8988T (cell line): ENCODE measurements around the gene CCDC8.
"Not testable (repeated sequence)": the region's sequence is repeated elsewhere in the genome, so short reads cannot be mapped to it uniquely, and the experiment has no call there.

Source experiments
- DNase-seq: peaks from one replicate; pipeline ENCODE4 v3.0.0; 2011

Gene CCDC8

DNA sequence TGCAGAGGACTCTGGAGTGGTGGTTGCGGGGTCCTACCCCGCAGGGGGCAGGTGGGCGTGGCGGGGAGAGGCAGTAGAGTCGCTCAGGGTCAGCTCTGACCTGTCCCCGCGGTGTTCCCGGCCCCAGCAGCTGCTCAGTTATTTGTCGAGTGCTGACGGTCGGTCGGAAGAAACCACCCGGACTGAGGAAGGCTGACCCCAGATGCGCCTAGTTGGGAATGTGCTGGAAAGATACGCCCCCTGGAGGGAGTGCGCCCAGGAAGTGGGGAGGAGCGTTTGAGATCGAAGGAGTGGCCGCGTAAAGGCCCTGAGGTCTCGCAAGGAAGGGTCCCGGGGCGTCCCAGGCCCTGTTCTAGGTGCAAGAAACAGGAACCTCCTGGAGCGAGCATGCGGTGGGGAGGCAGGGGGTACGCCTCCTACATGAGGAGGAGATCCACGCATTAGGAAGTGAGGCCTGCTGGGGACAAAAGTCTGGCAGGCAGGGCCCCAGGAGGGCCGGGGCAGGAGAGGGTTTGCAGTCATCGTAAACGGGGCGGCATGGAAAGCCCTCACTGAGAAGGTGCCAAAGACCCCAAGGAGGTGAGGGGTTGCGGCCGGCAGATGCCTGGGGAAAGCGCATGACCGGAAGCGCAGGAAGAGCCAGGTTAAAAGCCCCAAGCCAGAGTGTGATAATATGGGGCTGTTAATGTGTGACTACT lies 9.2 kb downstream of the CCDC8 start:
- peak; percentile 52 for DNase-seq

DNA sequence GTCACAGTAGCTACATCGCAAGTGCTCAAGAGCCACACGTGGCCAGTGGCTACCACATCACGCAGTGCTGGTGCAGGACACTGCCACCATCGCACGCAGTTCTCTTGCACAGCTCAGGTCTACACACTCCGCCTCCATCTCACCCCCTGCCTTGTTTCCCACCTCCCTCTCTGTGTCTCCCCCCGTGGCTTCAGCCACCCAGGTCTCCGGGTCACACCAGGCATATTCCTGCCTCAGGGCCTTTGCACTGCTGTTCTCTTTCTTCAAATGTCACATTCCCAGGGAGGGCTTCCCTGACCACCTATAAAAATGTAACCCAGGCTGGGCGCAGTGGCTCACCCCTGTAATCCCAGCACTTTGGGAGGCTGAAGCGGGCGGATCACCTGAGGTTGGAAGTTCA lies 10.6 kb downstream of the CCDC8 start:
- DNase-seq: no peak

DNA sequence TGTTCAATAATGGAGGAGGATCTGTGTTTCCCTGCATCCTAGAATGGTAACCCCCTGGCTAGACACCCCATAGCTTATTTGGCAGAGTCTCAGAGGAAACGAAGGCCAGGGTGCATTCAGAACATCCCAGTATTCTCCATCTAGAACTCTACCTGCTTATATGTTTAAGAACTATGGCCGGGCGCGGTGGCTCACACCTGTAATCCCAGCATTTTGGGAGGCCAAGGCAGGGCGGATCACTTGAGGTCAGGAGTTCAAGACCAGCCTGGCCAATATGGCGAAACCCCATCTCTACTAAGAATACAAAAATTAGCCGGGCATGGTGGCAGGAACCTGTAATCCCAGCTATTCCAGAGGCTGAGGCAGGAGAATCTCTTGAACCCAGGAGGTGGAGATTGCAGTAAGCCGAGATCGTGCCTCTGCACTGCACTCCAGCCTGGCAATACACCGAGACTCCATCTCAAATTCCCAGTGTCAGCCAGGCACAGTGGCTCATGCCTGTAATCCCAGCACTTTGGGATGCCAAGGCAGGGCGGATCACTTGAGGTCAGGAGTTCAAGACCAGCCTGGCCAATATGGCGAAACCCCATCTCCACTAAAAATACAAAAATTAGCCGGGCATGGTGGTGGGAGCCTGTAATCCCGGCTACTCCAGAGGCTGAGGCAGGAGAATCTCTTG lies 15.4 kb downstream of the CCDC8 start:
- not testable (repeated sequence) for DNase-seq

DNA sequence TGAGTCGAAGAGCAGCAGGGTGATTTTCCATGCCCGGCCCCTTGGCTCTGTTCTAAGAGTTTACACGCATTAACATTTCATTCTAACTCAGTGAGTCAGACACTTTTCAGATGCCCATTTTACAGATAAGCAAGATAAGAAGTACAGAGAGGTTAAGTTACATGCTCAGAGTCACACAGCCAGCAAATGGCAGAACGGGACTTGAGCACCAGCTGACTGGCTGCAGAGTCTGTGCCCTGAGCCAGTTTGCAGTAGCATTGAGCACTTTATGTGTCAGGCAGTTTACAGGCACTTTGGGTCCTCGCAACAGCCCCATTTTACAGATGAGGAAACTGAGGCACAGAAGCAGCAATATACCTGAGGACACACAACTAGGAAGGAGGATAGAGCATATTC lies 19.0 kb downstream of the CCDC8 start:
- no peak for DNase-seq

DNA sequence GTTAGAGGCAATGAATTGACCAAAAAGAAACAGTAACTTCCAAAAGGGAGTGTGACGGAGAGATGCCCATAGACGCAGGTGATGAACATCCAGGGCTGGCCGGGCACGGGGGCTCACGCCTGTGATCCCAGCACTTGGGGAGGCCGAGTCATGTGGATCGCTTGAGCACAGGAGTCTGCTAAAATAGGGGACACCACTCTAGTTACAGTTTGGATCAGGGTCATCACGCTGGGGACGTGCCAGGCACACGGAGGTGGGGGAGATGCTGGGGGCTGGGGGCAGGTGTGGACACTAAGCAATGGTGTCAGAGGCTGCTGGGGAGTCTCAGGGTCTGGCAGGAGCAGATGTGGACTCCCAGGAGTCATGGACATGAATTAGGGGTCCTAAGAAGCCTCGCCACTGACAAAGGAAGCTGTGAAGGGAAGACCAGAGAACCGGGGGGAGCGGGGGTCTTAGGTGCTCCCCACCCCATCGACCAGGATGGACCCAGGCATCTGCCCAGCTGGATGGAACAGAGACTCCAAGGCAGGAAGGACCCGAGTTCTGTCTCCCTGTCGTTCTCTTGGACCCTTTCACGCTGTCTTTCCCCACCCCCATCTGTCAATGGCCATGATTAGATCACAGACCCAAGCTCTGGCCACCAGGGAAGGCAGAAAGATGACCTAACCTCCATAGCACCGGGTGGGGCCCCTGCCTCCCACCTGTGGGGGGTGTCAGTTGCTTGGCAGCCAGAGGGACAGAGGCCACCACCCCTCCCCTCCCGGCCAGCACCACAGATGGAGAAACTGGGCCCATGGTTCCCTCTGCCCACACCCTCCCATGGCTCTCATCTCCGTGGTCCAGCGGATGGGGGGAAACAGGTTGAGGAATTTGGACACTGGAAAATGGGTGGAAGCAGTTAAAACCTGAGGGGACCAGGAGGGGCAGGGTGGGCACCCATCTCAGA lies 19.6 kb downstream of the CCDC8 start:
- no peak for DNase-seq

DNA sequence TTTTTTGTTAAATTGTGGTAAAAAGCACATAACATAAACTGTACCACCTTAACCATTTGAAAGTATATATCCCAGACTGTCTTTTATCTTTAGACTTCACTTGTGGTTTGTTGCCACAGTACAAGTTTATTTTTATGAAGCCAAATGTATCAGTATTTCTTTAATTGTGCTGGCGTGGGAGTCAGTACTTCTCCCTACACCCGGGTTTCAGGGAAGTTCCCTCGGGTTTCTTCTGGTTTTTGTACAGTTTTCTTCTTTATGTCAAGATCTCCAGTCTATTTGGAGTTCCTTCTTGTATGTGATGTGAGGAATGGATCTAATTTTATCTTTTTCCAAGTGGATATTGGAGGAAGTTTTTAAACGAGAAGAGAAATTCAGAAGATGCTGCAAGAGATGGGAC lies 20.5 kb downstream of the CCDC8 start:
- DNase-seq: no peak

DNA sequence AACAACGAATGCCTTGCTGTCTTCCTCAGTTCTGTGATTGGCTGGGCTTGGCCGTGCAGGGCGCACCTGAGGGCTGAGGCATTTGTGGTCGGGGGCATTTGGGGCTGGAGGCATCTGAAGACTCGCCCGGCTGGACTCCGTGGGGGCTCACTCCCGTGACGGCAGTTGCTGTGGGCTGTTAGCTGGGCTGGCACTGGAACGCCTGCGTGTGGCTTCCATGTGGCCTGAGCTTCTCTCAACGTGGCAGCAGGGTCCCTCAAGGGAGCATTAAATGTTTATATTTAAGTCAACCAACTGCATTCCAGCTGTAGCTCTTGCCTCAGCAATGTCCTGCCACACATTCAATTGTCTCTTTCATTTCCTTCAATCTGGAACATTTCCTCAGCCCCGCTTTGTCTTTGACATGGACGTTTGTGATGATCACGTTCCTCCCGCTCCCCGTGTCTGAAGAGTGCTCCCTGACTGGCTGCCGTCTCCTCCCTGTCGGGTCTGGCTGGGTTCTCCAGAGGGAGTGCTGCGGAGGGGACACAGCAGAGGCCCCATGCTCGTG lies 21.0 kb downstream of the CCDC8 start:
- DNase-seq: no peak

DNA sequence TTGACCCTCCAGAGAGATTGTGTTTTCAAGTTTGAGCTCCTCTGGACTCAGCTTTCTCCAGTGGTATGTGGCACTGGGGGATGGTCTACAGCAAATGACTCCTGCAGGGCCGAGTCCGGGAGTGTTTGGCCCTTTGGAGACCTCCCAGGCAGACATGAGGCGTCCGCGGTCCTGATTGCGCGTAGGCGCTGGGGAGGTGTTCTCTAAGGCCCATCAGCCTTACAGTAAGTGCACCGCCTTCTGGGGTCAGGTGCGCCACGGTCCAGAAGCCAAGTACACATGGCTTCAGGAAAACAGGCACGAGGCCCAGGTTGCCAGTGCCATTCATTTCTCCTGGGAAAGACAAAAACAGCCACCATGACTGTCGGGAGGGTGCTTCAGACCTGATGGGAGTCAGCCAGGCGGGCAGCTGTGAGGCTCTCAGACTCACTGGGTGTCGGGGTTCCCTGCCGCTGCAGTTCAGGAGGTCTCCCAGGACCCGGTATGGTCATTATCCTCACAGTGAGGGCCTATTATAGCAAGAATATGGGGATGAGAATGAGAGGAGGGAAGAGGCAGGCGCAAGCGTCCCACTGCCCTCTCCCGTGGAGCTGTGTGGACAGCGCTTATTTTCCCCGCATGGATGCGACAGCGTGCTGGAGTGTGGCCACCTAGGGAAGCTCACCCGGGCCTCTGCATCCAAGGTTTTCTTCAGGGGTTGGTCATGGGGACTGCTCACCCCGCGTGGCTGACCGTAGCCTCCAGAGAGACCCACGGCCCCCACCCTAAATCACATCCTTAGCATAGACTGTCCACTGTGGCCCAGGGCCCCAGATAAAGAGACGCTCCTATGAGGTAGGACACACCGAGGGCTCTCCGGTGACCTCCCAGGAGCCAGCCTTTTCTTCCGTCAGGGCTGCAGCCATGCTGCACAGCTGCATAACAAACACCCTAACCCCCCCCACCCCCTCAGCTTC lies 21.8 kb downstream of the CCDC8 start:
- DNase-seq: no peak

DNA sequence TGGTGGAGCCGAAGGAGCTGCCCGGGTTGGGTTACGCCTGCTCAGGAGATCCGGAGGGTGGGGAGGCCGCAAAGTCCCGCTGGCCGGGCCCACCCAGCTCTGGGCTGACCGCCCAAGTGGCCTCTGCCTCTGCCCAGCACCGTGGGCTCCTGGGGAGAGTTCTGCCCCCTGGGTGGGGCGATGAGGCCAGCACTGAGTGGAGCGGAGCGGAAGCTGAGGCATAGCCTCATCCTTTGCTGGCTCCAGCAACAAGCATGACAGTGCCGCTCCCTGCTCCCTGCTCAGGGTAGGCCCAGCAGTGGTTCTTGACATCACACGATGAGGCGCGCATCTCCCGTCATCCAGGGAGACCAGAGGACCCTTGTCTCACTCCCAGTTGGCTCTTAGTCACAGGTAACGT lies 22.5 kb downstream of the CCDC8 start:
- DNase-seq: no peak

DNA sequence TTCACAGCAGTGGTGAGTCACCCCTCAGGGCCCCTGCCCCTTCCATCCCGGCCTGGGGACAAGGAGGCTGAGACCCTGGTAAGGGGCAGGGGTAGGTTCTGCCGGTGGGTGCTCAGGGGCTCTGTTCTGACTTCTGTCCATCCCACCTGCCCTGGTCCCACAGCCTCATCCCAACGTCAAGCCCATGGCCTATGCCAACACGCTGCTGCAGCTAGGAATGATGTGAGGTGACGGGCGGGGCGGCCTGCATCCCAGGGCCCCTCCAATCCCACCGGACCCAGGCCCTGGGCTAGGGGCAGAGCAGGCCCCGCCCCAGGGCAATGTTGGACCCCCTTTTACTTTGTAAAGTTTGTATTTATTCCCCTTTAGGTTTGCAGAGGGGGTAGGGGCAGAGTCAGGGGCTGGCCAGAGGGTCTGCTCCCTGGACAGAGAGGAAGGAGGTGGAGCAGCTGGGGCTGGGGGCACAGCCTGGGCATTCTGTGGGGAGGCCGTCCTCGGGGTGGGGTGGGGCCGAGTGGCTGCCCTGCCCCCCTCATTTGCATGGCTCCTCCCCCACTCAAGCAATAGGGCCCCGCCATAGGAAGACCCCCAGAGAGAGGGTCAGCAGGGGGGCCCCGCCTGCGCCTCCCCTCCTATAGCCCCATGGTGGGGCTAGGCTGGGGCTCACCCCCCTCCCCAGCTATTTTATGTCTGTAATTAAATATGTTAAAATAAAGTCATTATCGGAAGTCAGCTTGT lies 23.1 kb downstream of the CCDC8 start:
- DNase-seq: no peak

DNA sequence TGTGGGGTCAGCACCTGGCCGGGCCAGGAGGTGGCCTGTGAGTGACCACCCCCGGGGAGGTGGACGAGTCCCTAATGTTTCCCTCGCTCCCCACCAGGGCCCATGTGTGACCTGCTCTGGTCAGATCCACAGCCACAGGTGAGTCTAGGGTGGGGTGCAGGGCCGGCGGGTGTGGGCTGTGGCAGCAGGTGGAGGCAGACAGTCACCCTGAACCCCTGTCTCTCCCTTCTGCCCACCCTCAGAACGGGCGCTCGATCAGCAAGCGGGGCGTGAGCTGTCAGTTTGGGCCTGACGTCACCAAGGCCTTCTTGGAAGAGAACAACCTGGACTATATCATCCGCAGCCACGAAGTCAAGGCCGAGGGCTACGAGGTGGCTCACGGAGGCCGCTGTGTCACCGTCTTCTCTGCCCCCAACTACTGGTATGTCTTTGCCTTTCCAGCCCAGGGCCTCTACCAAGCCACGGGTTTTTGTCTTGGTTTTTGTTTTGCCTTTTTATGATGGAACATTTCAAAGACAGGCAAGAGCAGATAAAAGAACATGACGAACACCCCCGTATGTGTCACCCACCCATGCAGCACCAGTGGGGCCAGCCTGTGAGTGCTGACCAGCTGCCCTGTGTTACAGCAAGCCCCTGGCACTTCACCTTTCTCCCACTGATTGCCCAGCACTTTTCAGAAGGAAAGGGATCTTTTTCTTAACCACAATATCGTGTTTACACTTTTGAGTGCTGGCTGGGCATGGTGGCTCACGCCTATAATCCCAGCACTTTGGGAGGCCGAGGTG lies 24.9 kb downstream of the CCDC8 start:
- no peak for DNase-seq

DNA sequence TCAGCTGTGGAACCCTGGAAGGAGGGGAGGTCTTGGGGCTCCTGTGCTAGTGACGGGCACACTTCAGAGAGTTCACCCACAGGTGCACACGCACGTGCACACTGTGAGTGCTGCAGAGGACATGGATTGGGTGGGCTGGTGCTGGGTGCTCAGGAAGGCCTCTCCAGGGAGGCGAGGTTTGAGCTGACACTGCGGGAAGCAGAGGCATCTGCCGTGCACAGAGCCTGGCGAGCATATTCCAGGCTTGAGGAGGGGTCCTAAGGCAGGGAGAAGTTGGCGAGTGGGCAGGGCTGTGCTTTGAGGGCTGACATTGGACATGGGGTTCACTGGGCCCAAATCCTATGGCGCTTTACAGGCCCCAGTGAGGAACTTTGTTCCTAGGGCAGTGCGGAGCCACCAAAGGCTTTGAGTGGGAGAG lies 25.6 kb downstream of the CCDC8 start:
- no peak for DNase-seq

DNA sequence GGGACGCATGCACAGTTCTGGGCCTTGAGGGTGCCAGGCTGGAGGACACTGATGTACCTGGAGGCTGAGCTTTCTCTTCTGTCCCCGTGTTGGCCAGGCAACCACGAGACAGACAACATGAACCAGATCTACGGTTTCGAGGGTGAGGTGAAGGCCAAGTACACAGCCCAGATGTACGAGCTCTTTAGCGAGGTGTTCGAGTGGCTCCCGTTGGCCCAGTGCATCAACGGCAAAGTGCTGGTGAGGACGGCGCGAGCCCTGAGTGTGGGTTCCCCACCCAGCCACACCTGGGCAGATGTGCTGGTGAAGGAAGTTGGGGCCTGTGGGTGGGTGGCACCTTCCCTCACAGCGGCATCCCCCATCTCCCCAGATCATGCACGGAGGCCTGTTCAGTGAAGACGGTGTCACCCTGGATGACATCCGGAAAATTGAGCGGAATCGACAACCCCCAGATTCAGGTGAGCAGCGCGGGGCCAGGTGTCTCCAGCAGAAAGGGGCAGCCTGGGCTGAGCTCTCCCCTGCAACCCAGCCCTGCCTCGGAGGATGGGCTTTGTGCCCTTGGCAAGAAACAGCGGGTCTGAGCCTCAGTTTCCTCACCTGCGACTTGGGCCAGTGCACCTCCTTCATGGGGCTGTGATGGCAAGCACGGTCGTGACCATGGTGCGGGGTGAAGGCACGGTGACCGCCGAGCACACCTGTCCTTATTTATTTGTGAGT lies 26.2 kb downstream of the CCDC8 start:
- DNase-seq: no peak

DNA sequence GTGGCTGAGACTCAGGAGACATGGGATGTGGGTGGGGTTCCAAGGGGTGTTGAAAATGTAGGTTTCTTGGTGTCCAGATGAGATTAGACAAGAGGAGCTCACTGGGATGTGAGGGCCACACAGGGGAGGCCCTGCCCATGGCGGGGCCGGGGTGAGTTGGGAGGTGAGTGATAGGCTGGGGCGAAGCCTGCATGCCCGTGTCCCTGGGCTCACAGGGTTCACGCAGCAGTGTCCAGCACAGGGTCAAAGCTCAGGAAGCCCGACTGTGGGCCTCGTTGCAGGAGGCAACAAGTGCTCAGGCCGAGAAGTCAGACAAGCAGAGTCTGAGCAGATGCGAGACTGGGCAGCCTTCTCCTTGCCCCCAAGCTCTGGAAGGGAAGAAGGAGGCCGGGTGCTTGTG lies 27.2 kb downstream of the CCDC8 start:
- DNase-seq: no peak

DNA sequence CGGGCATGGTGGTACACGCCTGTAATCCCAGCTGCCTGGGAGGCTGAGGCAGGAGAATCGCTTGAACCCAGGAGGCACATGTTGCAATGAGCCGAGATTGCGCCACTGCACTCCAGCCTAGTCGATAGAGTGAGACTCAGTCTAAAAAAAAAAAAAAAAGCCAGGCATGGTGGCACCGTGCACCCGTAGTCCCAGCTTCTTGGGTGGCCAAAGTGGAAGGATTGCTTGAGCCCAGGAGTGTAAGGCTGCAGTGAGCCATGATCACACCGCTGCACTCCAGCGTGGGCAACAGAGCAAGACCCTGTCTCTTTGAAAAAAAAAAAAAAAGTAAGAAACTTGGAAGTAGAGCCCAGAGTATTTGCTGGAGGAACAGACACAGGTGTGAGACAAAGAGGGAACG lies 27.7 kb downstream of the CCDC8 start:
- DNase-seq: no peak

DNA sequence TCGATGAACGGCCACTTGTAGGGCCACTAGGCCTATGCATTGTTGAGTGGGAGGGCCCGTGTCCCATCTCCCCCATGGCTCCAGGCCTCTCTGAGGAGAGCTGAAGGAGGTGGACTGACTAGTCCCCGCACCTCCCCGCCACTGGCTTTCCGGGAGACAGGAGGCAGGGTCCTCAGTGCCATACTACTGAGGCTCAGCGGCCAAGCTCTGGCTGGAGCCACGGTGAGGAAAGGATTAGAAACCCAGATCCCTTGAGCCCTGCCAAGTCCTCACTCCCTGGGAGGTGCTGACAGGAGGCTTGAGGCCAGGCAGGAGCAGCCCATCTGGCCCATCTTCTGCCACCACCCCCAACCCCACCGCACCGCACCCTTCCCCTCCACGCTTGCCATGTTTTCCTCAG lies 29.0 kb downstream of the CCDC8 start:
- no peak for DNase-seq

DNA sequence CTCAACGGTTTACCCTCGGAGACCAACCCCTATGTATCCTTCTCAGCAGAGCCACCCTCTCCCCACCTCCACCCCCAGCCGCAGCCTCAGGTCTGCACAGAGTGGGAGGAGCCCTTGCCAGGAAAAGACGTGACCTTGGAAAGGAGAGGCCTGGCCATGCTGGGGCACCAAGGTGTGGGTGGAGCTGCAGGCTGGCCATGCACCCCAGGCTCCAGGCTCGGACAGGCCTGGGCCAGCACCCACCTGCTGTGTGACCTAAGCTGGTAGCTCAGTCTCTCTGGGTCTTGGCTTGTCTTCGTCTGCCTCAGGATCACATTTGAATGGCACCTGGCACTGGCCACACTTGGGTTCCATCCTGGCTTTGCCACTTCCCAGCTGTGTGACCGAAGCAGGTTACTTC lies 29.5 kb downstream of the CCDC8 start:
- DNase-seq: no peak

DNA sequence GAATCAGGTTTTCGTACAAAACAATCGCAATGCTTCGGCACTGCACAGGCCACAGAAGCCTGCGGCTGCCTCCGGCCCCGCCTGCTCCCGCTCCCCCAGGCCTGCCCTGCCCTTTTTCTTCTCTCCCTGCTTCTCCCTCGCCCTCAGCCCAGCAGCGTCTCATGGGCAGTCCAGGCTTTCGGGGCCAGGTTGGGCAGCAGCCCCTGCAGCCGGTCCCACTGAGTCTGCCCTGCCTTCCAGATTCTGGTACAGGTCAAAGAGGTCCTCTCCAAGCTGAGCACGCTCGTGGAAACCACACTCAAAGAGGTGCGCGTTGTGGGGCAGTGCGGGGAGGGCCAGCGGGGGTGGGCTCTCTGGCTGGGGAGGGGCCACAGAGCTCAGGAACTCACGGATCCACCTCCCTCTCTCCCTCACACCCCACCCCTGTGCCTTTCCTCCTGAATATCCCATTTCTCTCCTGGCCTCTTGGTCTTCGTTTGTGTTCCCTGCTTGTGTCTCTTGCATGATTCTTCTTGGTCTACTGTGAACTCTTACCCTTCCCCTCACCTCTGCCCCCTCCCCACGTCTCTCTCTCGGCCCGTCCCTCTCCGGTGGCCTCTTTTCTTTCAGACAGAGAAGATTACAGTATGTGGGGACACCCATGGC lies 30.1 kb downstream of the CCDC8 start:
- no peak for DNase-seq

DNA sequence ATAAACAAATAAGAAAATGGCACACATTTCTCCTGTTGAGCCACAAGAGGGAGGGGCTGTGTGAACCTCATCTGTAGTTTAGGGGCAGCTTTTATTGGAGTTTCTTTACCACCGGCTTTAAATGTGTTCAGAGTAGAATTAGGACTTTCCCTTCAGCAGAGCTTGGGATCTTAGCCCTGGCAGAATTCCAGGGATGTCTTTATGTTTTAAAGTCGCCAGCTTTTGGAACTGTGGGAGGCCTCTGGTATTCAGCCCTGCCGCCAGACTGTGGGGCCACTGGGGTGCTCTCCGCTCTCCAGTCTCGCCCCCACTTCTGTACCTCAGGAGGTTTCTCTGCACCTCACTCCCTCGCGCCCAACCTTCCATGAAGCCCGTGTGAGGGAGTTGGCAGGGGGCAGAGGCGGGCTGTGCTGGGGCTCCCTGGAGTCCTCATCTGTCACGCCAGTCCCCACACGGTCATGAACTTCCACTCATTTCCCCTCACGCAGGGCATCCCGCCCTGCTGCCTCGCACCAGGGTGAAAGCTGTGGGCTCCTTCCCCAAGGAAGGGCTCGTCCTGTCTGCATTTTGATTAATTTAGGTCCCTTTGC lies 31.5 kb downstream of the CCDC8 start:
- DNase-seq: no peak
